ENCODE results near the gene ALPL.

The ALPL gene

DNA sequence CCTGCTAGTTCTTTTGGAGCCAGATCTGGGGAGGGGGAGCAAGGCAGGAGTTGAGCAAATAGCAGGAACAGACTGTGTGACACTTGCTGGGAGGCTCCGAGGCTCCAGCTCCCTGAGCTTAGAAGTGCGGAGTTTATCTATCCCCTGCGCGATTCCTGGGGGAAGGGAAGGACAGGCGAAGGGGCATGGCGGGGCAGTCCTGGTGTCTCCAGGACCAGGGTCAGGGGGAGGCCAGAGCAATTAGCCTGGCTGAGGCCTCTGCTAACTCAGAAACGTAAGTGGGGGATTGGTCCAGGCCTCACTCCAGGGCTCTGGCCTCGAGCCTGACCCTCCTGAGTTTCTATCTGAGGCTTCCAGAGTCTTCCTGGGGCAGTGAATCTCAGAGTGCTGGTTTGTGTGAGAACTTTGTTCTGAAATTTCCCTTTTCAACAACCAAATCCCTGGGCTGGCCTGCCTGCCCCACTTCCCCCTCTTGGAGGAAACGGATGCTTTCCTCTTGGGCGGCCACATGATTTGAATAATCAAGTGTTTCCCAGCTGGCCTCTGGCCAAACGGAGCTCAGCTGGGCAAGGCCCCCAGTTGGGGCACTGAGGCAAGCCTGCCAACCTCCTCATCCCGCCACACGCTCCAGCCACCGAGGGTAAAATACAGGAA lies 15.6 kb downstream of the ALPL start:
- Histone ChIP-seq H3K4me3 (no peak overlapping the region), H3K27ac (peak overlapping the region in 1 of 21 experiments; percentile 58)

DNA sequence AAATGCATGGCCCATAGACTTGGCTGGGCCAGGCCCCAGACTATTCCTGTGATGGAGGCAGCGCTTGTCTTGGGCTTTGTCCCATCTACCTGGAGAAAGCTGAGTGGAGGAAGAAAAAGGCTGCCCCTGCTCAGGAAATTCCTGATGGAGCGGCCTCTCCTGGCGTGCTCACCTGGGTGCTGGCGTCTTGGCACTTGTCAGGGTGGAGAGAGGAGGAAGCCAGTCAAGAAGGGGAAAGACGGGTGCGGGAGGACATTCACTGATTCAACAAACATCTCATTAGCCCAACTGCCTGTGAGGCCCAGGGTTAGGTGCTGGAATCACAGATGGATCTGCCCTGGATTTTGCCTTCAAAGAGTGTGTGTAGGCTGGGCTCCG lies 16.1 kb downstream of the ALPL start:
- no peak overlapping the region for H3K27ac ChIP-seq
- H3K4me3 ChIP-seq = no peak overlapping the region

DNA sequence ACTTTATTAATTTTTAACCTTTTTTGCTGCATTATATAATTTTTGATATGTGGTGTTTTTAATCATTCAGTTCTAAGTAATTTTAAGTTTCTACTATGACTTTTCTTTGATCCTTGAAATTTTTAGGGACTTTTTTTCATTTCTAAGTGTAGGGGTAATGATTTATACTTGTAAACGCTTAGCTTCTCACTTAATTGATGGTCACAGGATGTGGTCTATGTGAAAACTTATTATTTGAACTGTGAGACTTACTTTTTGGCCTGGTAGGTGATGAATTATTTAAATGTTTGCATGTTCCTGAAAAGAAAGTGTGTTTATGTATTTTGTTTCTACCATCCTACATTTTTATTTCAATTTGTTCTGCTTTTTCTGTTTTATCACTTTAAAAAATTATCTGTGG lies 17.2 kb downstream of the ALPL start:
- Histone ChIP-seq H3K27ac (no peak overlapping the region), H3K4me3 (no peak overlapping the region)

DNA sequence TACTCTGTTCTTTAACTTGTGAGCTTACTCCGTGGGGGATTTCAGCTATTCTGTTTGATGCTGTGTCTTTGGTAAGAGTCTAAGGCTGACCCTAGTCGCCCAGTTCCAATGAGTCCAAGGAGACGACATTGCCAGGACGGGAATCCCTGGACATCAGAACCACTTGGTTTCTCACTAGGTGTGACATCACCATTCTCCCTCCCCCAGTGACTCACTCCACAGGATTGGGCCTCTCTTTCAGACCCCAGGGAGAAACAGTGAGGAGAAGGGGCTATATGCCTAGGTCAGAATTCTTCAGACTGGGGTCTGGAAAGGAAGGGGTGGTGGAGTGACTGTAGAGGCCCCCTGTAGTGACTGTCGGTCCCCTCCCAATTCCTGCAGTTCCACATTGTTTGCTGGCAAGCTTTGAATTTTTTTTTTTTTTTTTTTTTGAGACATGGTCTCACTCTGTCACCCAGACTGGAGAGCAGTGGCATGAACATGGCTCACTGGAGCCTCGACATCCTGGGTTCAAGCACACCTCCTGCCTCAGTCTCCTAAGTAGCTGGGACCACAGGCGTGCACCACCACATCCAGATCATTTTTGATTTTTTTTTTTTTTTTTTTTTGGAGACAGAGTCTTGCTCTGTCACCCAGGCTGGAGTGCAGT lies 21.3 kb downstream of the ALPL start:
- Histone ChIP-seq H3K27ac (no peak overlapping the region), H3K4me3 (no peak overlapping the region)

DNA sequence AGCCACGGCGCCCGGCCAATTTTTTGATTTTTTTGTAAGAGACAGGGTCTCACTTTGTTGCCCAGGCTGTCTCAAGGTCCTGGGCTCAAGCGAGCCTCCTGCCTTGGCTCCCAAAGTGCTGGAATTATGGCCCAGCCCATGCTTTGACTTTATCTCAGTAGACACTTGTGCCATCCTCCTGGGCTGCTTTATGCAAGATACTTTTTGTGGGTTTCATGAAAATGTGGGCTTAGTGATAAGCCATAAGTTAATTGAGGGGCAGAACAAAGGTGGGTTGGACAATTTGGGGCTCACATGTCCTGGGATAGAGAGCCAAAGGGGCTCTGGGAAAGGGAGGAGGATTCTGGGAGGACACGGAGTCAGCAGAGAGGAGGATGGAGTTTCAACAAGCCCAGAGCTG lies 22.0 kb downstream of the ALPL start:
- no peak overlapping the region for H3K27ac ChIP-seq
- no peak overlapping the region for H3K4me3 ChIP-seq

DNA sequence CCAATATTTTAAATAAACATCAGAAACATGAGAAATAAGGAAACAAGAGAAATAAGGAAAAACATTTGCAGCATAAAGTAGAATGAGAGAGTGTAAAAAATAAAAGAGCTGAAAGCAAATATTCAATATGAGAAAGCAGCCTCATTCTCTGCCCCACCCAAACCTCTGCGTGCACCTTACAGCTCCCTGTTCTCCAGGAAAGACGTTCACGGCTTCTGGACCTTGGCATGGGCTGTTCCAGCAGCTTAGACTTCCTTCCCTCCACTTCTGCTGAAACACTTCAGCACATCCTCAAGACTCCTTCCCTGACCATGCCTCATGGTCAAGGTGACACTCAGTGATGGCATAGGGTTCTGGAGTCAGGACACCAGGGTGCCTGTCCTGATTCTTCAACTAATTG lies 23.3 kb downstream of the ALPL start:
- no peak overlapping the region for H3K27ac ChIP-seq
- H3K4me3 ChIP-seq = no peak overlapping the region

DNA sequence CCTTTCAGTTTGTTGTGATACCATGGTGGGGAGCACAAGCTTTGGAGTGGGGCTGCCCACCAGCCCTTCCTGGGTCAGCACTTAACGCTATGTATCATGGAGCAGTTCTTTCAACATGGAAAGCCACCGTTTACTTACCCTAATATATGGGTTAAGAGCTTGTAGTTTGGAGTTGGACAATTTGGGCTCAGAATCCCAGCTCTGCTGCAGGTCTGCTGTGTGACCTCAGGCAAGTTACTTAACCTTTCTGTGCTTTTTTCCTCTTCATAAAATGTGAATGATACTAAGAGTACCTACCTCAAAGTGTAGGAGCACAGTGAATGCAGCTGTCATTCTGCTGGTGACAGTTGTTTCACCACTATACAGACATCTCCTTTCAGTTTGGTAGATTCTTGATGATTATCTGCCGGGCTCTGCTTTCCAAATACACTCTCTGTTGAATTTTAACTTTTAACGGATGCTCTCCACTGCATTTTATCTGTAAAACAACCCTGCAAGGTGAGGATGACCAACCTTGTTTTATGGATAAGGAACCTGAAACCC lies 23.8 kb downstream of the ALPL start:
- no peak overlapping the region for H3K4me3 ChIP-seq
- no peak overlapping the region for H3K27ac ChIP-seq

DNA sequence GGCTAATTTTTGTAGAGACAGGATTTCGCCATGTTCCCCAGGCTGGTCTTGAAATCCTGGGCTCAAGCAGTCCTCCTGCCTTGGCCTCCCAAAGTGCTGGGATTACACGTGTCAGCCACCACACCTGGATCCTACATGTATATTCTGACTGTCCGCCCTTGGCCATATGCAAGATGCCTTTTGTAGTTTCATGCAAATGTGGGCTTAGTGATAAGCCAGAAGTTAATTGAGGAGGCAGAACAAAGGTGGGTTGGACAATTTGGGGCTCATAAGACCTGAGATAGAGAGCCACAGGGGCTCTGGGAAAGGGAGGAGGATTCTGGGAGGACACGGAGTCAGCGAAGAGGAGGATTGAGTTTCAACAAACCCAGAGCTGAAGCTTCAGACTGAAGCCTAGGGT lies 24.9 kb downstream of the ALPL start:
- no peak overlapping the region for H3K27ac ChIP-seq

DNA sequence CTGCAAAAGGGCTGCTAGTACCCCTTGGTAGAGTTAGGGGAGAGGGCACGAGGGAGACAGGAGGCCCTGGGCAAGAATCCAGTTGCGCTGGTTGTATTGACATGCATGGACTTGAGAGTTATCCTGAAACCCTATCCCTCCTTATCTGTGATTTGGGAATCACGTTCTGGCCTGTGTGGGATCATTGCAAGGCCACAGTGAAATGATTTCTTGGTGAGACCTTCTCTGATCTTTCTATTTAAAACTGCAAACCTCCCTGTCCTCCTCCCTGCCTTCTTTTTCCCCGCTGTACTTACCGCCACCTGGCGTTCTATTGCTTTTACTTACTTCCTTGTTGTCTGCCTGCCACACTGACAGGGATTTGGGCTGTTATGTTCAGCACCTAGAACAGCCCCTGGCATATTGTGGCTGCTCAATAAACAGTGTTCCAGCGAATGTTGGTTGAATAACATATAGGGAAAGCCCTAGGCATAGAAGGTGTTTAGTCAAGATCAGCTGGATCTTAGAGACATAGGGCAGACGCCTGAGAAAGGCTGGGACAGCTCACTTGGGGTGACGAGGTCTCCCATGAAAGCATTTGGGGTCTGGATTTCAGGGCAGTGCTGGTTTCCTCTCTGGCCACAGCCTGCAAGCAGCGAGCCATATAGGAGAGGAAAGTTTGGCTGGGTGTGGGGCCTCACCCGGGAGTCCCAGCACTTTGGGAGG lies 25.6 kb downstream of the ALPL start:
- Histone ChIP-seq H3K27ac (no peak overlapping the region), H3K4me3 (no peak overlapping the region)

More for the DNA sequence above, 24.9 kb downstream of the ALPL start:
- no peak overlapping the region for H3K4me3 ChIP-seq

DNA sequence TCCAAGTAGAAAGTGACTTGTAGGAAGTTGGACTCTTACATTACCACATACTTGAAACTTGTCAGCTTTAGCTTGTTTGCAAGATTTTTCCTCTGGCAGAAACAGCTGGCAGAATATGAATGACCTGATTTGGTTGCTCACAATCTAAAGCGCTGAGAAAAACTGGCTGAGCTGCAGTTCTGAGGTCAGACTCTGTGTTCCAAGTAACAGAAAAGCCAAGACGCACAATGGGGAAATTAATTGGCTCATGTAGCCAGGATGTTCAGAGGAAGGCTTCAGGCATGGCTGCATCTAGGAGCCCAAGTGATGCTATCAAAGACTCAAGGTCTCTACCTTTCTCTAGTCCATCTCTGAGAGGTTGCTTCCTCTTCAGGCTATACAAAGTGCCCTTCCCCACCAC lies 27.0 kb downstream of the ALPL start:
- Histone ChIP-seq H3K4me3 (no peak overlapping the region), H3K27ac (no peak overlapping the region)

DNA sequence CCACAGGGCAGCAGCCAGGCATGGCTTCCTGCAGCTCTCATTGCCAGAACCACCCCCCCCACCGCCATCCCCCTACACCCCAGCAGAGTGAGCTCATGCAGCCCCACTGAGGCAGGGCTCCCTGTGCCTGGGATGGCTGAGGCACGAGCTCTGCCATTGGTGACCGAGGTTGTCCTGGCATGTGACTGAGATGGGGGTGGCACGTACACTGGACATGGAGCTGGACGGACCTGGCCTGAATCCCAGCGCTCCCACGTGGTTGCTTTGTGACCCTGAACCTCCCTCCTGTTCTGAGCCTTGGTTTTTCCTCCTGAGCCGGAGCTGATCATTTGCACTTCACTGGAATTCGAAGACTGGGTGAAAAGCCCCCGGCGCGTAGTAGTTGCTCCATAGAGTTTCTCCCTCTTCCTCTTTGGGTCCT lies 28.3 kb downstream of the ALPL start:
- Histone ChIP-seq H3K4me3 (no peak overlapping the region), H3K27ac (peak overlapping the region in 2 of 21 experiments; percentile 29 to 33)

DNA sequence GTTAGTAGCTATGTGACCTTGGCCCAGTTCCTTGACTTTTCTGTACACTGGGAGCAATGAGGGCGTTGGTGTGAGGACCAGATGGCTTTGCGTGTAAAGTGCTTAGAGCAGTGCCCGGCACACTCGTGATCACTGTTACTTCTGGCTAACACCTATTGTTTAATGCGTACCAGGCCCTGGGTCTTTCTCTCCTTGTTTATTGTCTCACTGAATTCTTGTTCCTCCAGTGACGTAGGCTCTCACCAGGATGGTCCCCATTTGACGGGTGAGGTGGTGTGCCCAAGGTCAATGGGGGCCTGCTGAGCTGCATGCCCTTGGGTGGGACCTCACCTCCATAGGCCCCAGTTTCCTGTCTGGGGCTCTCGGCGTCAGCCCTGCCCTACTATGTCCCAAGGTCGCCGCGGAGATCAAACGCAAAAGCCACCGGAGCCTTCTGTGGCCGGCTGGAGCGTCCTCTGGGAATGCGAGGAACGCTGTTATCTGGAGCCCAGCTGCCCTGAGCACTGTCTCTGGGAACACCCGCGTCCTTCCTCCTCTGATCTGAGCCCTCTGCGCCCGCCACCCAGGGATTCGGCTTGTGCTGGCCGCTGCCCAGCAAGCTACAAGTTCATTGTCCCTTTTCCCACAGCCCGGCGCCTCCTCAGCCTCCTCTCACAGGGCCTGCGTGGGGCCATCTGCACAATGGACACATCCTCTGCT lies 28.9 kb downstream of the ALPL start:
- Histone ChIP-seq H3K4me3 (no peak overlapping the region), H3K27ac (peak overlapping the region in 4 of 21 experiments; percentile 14 to 51 (median 32))

DNA sequence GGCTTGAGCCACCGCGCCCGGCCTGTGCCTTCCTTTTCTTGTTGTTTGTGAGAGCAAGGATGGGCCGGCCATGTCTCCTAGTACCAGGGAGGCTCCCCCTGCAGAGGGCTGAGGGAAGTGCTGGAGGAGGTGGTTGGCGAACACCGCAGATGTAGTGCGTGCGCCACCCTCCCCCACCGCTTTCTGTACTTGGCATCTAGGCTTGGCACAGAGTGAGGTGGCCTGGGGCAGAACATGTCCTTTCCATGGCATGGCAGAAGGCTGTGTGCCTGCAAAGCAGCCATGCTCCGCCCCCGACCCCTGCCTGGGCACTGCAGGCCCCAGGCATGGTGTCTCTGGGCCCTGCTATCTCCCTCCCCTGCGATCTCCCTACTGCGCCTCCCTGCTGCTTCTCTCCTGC lies 30.7 kb downstream of the ALPL start:
- no peak overlapping the region for H3K27ac ChIP-seq
- H3K4me3 ChIP-seq = no peak overlapping the region

DNA sequence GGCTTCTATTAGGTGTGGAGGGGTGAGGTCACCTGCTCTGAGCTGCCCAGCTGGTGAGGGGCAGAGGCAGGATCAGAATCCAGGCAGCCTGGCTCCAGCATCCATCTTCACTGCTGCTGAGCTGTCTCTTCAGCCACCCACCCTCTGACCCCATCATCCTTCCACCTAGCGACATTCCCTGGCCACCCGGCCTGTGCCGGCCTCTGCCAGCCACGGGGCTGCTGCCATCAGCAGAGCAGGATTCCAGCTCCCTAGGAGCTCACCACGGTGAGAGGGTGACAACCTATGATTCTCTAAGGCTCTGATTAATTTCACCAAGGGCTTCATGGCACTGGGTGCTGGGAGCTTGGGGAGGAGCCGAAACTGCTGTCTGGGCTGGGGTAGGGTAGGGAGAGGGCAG lies 32.1 kb downstream of the ALPL start:
- H3K4me3 ChIP-seq = no peak overlapping the region
- H3K27ac ChIP-seq = no peak overlapping the region

DNA sequence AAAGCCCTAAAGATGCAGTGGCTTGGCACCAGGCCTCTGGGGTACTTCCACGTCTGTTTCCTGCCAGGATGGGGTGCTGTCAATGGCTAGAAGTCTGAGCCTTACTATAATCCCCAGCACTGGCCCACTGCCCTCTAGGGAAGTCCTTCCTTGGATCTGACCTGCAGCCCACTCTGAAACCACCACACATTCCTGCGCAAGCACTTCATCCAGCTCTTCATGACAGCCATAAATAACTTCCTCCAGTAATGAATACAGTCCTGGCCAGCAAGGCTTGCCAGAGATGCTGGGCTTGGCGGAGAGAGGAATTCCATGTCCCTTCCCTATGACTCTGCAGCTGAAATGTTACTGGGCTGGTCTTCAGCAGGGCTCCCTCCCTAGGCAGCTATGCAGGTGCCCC lies 32.6 kb downstream of the ALPL start:
- H3K4me3 ChIP-seq = no peak overlapping the region

DNA sequence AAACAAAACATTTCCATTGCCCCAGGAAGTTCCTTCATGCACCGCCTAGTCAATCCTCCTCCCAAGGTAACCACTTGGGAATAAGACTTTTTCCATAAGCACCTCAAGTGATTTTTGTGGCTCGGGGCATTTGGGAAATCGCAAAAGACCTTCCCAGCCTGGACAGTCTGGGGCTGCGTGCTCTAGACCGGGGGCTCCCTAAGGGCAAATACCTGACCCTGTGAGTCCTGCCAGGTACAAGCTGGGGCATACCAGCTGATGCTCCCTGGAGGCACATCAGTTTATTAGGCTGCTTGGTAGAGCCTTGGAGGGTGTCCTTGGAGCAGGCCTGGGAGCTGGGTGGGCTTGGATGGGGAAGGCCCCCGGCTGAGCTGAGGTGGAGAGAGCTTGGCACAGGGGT lies 34.4 kb downstream of the ALPL start:
- H3K4me3 ChIP-seq = no peak overlapping the region
- H3K27ac ChIP-seq = no peak overlapping the region

More for the DNA sequence above, 32.6 kb downstream of the ALPL start:
- no peak overlapping the region for H3K27ac ChIP-seq

DNA sequence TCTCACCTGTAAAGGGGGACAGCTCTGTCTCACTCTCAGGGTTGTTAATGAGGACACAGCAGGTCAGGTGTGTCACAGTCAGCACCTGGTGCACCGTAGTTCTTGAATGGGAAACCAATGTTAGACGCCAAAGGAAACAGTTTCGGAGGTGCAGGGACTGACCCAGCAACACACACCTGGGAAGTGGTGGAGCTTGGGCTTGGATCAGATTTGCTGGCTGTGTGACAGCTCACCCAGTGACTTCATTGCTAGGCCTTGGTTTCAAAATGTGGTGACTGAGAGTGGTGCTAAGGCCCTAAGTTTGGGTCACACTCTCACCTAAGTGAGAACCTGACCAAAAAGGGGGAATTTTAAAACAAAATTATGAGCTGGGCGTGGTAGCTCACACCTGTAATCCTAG lies 34.9 kb downstream of the ALPL start:
- Histone ChIP-seq H3K4me3 (no peak overlapping the region), H3K27ac (no peak overlapping the region)

DNA sequence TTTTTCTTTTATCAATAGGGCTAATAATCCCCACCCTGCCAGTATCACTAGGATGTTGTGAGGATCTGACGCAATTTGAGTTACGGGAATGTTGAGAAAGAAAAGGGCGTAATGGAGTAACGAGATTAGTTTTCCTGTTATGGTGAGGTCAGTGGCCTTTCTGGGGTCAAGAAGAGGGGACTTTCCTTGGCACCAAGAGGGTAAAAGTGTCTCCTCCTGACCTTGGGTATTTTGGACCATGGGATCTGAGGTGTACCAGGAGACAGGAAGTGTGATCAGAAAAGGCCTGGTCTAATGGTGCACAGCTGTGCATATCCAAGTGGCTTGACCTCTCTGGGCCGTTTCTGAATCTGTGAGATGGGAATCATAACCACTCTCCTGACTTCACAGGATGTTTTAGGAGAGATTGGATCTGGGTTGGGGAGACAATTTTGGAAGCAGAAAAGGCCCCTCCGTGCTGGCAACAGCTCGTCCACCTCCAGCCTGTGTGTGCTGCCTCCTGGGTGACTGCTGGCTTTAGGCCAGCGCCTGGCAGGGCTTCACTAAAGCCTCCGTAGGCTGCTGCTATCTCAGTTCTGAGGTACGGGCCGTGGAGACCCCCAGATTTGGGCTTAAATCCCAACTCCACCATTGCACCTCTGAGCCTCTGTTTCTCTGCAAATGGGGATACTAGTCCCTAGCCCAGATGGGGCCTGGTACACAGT lies 37.1 kb downstream of the ALPL start:
- Histone ChIP-seq H3K4me3 (no peak overlapping the region), H3K27ac (no peak overlapping the region)

DNA sequence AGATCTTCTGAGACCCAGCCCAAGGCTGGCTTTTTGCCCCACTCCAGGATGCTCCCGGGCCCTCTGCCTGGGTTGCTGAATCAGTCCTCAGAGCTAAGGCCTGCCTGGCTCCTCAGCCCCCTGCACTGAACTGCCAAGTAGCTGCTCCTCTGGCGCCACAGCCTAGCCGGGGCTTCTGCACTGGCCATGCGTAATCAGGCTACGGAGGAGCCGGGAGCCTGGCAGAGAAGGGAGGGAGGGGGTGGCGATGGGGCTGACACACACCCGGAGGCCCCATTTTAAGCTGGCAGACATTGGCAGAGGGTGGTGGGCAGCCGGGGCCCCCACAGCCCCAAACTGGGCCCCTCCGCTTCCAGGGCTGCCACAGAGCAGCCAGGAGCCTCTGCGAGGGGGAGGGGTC lies 38.7 kb downstream of the ALPL start:
- Histone ChIP-seq H3K27ac (no peak overlapping the region), H3K4me3 (no peak overlapping the region)

DNA sequence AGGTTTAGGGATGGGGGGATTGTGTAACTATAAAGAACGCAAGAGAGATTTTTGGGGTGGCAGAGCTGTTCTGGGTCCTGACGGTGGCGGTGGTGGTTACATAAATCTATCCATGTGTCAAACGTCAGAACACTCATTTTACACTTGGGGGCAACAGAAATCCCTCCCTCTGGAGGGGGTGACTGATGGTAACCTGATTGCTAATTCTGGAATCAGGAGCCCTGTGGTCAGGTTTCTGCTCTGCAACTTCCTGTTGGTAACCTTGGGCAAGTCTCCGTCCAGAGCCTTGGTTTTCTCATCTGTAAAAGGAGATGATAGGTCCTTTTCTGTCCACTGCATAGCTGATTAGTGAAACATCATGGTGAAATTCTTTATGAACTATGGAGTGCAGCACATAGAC lies 40.9 kb downstream of the ALPL start:
- Histone ChIP-seq H3K4me3 (no peak overlapping the region), H3K27ac (no peak overlapping the region)
